HG03575 (cell line): Measurements from ENCODE around the gene NEAT1.
"Not testable (repeated sequence)": the region's sequence is repeated elsewhere in the genome, so short reads cannot be mapped to it uniquely, and the experiment has no call there.

Experiments used
- ATAC-seq: cut with Tn5 transposase; IDR thresholded peaks from one replicate; pipeline ENCODE4 v1.9.1; 2021; ENCODE audit not compliant: unreplicated experiment, insufficient number of reproducible peaks, low FRiP score; ENCODE audit errors: extremely low read depth

NEAT1 gene

DNA sequence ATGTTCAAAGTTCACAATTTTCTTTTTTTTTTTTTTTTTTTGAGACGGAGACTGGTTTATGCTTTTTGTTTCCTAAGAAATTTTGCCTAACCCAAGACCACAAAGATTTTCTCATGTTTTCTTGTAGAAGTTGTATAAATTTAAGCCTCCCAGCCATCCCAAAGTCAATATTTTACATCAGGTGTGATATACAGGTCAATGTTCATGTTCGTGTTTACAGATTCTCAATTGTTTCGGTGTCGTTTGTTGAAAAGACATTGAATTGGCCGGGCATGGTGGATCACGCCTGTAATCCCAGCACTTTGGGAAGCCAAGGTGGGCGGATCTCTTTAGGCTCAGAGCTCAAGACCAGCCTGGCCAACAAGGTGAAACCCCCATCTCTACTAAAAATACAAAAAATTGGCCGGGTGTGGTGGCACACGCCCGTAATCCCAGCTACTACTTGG, 20.8 kb upstream of the NEAT1 start:
- no peak for ATAC-seq

DNA sequence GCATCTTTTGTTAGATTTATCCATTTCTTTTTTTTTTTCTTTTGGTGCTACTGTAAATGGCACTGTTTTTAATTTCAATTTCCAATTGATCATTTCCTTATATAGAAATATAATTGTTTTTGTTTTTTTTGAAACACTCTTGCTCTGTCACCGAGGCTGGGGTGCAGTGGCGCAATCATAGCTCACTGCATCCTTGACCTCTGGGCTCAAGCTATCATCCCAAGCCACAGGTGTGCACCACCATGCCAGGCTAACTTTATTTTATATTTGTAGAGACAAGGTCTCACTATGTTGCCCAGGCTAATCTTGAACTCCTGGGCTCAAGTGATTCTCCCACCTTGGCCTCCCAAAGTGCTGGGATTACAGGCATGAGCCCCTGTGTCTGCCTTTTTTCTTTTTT, 19.8 kb upstream of the NEAT1 start:
- ATAC-seq: no peak

DNA sequence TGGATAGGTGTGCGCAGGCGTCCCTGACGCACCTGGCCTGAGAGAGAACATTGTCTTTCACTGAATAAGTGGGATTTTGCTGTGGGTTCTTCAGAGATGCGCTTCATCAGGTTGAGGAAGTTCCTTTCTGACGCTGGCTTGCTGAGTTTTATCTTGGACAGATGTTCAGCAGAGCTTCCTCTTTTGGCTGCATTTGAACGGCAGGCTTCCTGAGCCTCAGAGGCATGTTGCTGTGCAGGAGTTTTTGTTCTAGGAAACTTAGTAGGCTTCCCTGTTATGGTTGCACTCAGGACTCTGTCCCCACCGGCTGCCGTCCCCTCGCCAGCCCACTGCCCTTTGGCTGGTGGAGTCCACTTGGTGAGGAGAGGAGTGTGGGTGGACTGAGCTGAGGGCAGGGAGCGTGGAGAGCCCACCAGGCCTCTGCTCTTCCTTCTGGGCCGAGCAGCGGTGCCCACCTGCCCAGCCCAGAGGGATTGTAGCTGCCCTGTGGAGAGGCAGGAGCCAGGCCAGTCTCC, 18.9 kb upstream of the NEAT1 start:
- no peak for ATAC-seq

DNA sequence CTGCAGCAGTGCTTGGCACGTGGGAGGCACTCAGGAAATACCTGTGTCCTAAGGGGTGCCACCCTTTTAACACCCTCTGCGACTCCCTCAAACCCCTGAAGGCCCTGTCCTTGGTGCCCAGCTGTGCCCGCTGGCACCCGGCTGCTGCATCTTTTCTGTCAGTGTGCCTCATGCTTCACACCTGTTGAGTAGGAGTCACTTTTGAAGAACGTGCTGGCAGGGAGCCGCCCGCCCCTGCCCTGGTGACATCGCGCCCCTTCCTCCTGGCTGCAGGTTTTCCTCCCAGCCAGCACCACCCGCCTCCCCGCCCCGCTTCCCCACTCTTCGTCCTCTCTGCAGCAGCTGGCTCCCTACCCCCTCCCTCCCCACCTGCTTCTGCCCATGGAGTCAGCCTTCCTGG, 18.4 kb upstream of the NEAT1 start:
- no peak for ATAC-seq

DNA sequence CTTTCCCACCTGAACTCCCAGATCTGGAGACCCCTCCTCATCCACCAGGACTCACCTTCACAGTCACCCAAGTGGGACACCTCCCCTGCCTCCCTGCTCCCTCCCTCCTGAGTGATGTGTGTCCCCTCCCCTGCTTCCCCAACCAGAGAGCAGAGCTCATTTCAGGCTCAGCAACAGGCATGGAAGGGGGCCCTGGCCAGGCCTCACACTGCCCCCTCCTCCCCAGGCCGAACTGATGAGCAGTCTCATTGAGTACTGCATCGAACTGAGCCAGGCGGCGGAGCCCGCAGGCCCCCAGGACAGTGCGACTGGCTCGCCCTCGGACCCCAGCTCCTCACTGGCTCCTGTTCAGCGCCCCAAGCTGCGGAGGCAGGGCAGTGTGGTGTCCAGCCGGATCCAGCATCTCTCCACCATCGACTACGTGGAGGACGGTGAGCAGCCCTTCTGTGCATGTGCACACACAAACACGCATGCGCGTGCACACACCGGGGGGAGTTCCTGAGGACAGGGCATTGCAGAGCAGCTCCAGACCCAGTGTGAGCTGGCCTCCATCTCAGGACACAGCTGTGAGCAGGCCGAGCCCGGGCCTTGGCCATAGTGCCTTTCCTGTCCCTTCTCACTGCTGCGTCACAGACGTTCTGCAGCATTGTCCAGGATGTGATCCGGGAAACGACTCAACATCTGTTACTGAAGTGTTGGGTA, 17.8 kb upstream of the NEAT1 start:
- ATAC-seq: no peak

DNA sequence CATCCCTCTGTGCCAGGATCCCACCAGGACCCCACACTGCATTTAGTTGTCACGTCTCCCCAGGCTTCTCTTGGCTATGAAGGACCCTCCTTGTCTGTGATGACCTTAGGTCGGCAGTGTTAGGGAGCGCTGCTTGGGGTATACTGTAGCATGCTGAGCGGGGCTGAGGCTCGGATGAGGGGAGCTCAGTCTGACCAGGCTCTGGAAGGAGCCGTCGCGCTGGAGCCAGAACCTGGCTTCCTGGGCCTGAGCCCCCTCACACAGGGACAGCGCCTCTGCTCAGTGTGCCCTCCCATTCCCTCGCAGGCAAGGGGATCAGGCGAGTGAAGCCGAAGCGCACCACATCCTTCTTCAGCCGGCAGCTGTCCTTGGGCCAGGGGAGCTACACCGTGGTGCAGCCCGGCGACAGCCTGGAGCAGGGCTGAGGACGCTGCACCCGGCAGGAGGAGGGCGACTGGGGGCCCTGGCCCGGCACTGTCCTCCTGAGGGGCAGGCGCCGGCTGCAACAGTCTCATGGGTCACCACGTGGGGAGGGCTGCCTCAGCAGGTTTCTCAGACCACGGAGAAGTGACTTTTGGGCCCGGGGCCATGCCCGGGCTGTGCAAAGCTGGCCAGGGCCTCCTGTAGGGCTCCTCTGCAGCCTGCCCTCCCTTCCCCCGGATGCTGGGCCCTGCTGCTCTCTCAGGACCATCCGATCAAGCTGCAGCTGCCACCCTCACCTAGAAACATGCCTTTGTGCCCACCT, 11.5 kb upstream of the NEAT1 start:
- ATAC-seq: no peak

DNA sequence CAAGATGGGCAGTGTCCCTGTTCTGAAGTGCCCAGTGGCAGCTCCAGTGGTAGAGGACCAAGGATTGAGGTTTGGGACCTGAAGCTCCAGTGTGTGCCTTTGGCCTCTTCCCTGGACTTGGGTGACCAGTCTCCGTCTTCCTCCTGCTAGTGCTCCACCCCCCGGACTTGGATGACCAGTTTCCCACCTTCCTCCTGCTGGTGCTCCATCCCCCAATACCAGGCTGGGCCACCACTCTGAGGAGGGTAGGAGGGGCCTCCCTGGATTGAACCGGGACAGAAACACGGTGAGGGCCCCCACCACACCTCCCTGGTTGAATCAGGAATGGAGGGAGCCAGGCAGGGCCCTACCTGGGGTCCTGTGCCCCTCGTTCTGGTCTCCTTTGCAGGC, 10.9 kb upstream of the NEAT1 start:
- ATAC-seq: no peak

DNA sequence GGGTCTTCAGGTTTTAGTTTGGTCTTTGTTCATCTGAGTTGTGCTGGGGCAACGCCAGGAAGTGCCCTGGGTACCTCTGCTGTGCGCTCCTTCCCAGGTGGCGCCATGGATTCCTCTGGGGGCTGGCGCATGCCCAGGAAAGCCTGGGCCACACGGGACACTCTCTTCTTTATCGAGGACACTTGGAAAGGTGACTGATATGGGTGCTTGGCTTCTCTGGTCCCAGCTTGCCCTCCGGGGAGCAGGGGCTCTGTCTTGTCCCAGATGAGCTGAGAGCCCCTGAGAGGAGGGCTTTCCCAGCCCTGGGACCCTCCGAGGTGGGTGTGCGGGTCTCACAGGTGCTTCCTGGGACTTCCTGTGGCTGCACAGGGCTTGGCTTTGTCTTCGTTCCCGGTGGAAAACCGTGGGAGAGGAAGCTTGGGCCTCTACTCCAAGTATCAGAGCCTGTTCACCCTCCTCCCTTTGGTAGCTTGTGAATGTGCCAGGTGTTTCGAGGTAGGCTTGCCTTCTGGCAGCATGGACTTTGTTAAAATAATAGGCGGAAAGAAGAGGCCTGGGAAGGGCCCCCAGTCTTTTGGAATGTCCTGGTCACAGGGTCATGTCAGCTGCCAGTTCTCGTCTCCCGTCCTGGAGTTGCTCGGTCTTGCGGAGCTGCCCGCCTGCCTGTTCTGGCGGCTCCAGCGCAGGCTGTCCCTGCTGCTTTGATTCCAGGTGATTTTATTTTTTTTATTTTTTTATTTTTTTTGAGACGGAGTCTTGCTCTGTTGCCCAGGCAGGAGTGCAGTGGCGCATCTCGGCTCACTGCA, 10.1 kb upstream of the NEAT1 start:
- no peak for ATAC-seq

DNA sequence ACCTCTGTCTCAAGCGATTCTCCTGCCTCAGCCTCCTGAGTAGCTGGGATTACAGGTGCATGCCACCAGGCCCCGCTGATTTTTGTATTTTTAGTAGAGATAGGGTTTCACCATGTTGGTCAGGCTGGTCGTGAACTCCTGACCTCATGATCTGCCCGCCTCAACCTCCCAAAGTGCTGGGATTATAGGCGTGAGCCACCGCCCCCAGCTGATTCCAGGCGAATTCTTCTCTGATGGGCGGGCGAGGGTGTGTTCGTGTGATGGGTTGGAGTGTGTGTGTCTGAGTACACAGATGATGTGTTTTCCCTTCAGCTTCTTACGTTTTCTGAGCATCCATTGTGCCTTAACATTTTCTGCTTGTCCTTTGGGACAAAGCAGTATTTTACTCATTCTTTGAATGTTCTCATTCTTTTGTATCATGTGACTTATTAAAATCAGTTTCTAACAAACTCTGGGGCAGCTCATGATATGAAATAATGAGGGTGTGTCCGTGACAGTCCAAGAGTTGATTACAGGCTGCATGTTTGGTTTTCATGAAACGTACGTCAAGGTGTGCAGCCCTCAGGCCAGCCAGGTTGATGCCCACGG, 9.4 kb upstream of the NEAT1 start:
- ATAC-seq: not testable (repeated sequence)

DNA sequence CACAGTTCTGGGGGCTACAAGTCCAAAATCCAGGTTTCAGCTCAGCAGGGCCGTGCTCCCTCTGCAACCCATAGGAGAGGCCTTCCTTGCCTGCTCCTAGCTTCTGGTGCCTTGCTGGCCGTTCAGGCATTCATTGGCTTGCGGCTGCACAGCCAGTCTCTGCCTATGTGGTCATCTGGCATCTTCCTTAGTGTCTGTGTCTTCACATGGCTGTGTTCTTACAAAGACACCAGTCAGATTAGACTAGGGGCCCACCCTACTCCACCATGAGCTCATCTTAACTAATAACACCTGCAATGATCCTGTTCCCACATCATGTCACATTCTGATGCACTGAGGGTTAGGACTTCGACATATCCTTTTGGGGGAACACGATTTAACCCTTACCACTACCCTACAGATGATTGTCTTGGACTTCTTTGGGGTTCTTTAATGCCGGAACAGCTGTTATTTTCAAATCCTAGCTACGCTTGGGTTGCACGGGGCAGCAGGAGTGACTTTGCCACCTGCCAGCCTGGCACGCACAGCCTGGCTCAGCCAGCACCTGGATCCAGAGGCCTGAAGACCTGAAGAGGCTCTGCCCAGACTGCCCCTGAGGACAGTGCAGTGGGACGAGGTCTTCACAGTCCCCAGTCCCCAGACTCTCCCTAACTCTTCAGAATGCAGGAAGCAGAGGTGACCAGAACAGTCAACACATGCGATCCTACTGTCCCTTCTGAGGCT, 7.7 kb upstream of the NEAT1 start:
- no peak for ATAC-seq

DNA sequence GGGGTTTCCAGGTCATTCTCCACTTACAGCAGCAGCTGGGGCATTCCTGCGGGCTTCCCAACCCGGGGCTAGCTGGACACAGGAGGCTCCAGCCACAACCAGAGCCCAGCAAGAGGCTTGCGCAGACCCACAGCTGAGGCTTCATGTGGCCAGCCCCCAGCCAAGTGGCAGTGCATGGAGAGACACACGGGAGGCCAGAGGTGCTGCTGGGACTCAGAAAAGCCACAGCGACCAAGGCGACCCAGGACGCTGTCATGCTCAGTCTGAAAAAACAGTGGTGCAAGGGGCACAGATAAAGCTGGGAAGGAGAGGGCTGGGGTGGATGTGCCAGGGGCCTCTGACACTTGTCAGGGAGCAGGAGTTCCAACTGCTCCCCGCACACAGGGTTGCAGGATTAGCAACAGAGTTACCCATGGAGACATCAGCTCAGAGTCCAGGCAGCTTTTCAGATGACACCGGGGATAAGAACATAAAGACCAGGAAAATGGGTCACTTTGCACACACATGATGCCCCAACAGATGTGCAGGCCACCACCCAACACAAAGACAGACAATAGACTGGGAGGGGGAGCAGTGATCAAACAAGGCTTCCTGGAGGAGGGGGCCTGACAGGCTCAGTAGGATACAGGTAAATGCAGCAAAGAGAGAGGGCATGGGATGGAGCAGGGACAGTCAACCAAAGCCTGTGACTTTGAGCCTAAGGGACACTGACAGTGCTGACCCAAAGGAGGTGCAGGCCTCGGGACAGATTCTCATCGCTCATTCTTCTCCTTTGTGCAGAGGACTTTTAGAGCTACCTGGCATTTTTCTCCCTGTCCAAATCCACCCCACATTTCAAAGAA, 6.9 kb upstream of the NEAT1 start:
- ATAC-seq: no peak

DNA sequence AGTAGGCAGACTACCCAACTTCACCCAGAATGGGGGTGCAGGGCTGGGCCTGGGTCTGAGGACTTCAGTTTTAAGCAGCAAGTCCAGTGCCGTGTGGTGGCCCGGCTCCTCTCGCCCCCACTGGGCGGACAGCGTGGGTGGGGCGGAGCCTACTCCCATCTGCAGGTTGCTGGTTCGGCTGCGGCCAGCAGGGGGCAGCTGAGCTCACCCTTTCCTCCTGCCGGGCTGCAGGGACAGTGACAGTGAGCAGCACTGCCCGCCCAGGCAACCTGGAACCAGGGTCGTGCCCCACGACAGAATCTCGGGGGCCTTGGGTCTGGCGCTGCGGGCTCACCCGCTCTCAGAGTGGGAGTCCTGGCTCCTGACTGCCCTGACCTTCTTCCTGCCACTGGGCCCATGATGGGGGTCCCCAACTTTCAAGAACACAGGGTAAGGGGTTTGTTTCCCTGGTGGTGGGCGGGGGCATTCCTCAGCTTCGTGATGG, 6.2 kb upstream of the NEAT1 start:
- no peak for ATAC-seq

DNA sequence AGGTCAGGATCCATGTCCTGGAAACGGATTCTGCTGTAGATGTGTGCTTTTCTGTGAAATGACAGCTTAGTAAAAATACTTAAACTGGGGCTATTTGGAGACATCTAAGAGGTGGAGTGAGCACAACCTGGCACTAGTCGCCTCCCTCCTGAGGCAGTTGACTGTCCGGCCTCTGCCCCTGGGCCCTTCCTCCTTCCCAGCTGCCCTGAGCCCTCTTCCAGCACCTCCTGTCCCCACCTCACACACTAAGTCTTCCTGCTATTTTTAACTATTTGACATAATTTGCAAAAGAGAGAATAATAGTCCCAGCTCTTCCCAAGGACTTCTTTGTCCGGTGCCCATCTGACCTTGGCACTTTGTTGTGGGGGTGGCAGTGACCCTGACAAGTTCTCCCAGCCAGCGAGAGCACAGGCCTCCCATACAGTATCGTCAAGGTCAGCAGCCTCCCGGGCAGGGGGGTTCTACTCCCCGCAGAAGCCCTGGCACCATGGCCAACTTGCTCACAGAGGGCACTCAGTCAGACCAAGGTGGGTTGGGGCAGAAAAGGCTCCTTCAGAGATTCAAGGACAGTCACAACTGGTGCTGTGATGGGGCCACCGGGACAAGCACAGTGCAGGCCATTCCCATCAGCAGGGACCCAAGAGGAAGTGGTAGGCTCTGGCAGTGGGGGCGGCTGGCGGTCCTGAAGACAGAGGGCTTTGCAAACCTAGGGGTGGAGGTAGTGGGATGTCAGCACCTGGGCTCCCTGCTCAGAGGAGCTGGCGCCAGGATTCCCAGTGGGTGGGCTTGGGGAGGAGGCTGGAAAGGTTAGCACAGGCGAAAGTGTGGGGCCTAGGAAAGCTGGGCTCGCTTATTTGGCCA, 5.5 kb upstream of the NEAT1 start:
- no peak for ATAC-seq

DNA sequence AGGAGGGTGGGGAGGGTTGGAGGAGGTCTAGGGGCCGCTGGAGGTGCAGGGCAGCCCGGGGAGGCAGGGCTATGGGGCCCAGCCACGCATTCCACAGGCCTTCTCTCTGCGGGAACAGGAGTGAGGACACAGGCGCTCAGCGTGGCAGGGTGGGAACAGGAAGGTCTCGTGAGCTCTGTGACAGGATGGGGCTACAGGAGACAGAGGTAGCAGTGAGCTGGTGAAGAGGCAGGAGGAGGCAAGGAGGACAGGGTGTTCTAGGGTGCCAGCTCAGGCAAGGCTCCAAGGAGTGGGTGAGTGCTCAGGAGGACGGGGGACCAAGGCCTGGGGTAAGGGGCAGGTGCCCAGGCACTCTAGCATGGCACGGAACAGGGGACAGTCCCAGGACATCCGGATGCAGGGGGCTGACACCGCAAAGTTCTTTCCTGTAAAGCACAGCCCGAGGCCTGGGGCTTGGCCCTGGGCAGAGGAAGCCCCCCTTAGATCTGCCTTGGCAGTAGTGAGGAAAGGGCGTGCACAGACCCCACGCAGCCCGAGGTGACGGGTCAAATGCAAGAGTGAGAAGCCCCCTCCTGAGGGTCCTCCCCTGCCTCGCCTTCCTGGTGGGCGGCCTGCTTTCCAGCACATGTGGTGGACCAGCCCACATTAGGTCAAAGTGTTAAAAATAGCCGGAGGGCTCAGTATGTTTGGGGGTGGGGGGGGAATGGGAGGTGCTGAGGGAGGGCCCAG, 4.7 kb upstream of the NEAT1 start:
- ATAC-seq: no peak

DNA sequence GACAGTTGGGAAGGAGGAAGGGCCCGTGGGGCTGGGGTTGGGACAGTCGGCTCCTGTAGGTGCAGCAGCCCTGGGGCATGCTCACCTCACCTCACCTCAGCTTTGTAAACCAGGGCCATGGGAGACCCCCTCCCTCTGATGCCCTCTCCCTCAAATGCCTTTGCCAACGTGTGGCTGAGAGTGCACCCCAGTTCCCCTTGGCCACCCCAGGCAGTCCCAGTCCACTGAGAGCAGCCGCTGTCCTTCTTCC, 4.2 kb upstream of the NEAT1 start:
- ATAC-seq: no peak

DNA sequence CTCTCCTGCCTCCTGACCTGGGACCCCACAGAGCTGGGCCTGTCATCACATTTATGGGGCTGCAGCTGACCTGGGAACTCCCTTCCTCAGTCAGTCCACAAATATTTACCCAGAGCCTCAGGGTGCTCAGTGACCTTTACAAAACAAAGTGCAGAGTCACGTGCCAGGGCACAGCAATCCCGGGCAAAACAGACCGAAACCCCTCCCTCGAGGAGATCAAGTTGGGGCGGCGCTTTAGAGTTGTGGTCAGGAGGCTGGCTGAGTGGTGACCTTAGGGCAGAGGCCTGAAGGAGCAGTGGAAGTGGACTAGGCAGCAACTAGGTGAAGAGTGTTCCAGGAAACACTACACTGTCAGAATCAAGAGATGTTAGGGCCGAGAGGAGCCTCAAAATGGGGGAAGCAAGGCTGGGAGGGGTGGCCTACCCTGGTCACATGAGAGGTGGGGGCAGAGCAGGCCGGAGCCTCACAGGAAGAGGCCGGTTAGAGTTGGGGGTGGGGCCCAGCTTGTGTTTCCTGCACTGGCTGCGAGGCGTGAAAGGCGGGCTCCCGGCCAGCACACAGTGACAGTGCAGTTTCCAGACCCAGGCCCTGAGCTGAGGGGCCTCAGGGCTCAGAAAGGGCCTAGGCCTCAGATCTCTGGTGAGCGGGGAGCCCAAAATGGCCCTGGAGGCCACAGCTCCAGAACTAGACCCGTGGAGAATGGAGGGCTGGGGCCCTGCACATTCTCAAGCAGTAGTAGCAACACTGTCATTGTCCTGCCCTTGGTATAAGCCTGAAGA, 3.7 kb upstream of the NEAT1 start:
- ATAC-seq: no peak
